OCI-LY1 (cell line): Measurements from ENCODE around the gene DNAH9.

Experiments used
- H2AFZ ChIP-seq: fragments of 200-600 bp; sonication (generic), shearing (Covaris generic); 2 replicates; pipeline ENCODE4 v1.6.0; 2014; ENCODE audit warnings: antibody characterized with exemption, mild to moderate bottlenecking, low read length
- H3F3A ChIP-seq: fragments of 200-600 bp; sonication (generic), shearing (Covaris generic); 2 replicates; pipeline ENCODE4 v1.6.0; 2014; ENCODE audit warnings: mild to moderate bottlenecking, antibody characterized with exemption, low read length, moderate library complexity; ENCODE audit not compliant: insufficient read depth
- H3K27ac ChIP-seq: fragments of 200-600 bp; sonication (generic); 2 replicates; pipeline ENCODE4 v1.5.1; 2014; ENCODE audit warnings: low read length, mixed run types, mild to moderate bottlenecking, low read depth; ENCODE audit not compliant: poor library complexity, severe bottlenecking
- H3K27me3 ChIP-seq: fragments of 200-600 bp; sonication (generic); 2 replicates; pipeline ENCODE4 v1.6.0; 2014; ENCODE audit warnings: antibody characterized with exemption, mild to moderate bottlenecking, low read length, moderate library complexity; ENCODE audit not compliant: insufficient read depth
- H3K36me3 ChIP-seq: fragments of 200-600 bp; sonication (generic); 2 replicates; pipeline ENCODE4 v1.6.1; 2014; ENCODE audit warnings: mild to moderate bottlenecking, antibody characterized with exemption, low read length, moderate library complexity, mixed read lengths; ENCODE audit not compliant: insufficient read depth
- H3K4me1 ChIP-seq: fragments of 200-600 bp; sonication (generic); 2 replicates; pipeline ENCODE4 v1.5.1; 2014; ENCODE audit warnings: mild to moderate bottlenecking, low read length, moderate library complexity; ENCODE audit not compliant: insufficient read depth, severe bottlenecking
- H3K4me2 ChIP-seq: fragments of 200-600 bp; sonication (generic), shearing (Covaris generic); 2 replicates; pipeline ENCODE4 v1.6.1; 2014; ENCODE audit warnings: low read length
- H3K4me3 ChIP-seq: fragments of 200-600 bp; sonication (generic); 2 replicates; pipeline ENCODE4 v1.5.1; 2014; ENCODE audit warnings: low read length, low read depth, mild to moderate bottlenecking, mixed read lengths; ENCODE audit not compliant: poor library complexity, severe bottlenecking
- H3K79me2 ChIP-seq: fragments of 200-600 bp; shearing (Covaris generic); 2 replicates; pipeline ENCODE4 v1.6.1; 2016; ENCODE audit warnings: mixed run types, low read length, mixed read lengths; ENCODE audit not compliant: insufficient read depth
- H3K9ac ChIP-seq: fragments of 200-600 bp; sonication (generic), shearing (Covaris generic); 2 replicates; pipeline ENCODE4 v1.6.1; 2014; ENCODE audit warnings: mild to moderate bottlenecking, low read length, mixed read lengths
- H3K9me2 ChIP-seq: fragments of 200-600 bp; sonication (generic), shearing (Covaris generic); 2 replicates; pipeline ENCODE4 v1.6.1; 2014; ENCODE audit warnings: low read depth, mild to moderate bottlenecking, low read length, mixed read lengths
- H3K9me3 ChIP-seq: fragments of 200-600 bp; shearing (Covaris generic); 2 replicates; pipeline ENCODE4 v1.6.1; 2014; ENCODE audit warnings: low read length, mixed read lengths
- H4K20me1 ChIP-seq: fragments of 200-600 bp; sonication (generic), shearing (Covaris generic); 2 replicates; pipeline ENCODE4 v1.6.0; 2016; ENCODE audit warnings: mild to moderate bottlenecking, low read length; ENCODE audit not compliant: insufficient read depth
- EZH2 ChIP-seq: fragments of 200-600 bp; sonication (generic), shearing (Covaris generic); IDR thresholded peaks from 2 replicates; pipeline ENCODE4 v1.8.0; 2017; ENCODE audit warnings: borderline replicate concordance, mixed run types, mild to moderate bottlenecking, antibody characterized with exemption, low read length, moderate library complexity, mixed read lengths
- TF ChIP-seq, protein P1 (sequence below): fragments of 200-600 bp; sonication (generic), shearing (Covaris generic); IDR thresholded peaks from 2 replicates; pipeline ENCODE4 v1.5.1; 2017; ENCODE audit warnings: mild to moderate bottlenecking, antibody characterized with exemption, low read length, moderate library complexity, mixed read lengths

Gene DNAH9

GRCh38 chr17:11853321-11854151 lies 255.3 kb downstream of the DNAH9 start:
- no peak overlapping the region for H2AFZ ChIP-seq
- no peak overlapping the region for H3K27ac ChIP-seq
- H3K36me3 ChIP-seq: no peaks in the 10 kb centered on the region
- no peaks in the 10 kb centered on the region for H3K4me1 ChIP-seq
- TF ChIP-seq, protein P1, sequence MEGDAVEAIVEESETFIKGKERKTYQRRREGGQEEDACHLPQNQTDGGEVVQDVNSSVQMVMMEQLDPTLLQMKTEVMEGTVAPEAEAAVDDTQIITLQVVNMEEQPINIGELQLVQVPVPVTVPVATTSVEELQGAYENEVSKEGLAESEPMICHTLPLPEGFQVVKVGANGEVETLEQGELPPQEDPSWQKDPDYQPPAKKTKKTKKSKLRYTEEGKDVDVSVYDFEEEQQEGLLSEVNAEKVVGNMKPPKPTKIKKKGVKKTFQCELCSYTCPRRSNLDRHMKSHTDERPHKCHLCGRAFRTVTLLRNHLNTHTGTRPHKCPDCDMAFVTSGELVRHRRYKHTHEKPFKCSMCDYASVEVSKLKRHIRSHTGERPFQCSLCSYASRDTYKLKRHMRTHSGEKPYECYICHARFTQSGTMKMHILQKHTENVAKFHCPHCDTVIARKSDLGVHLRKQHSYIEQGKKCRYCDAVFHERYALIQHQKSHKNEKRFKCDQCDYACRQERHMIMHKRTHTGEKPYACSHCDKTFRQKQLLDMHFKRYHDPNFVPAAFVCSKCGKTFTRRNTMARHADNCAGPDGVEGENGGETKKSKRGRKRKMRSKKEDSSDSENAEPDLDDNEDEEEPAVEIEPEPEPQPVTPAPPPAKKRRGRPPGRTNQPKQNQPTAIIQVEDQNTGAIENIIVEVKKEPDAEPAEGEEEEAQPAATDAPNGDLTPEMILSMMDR: no peak
- no peak for TF ChIP-seq EZH2
- H3K9me2 ChIP-seq: no peaks in the 10 kb centered on the region
- H3F3A ChIP-seq: no peaks in the 10 kb centered on the region
- H3K9ac ChIP-seq: no peak overlapping the region
- no peaks in the 10 kb centered on the region for H3K27me3 ChIP-seq
- no peaks in the 10 kb centered on the region for H3K9me3 ChIP-seq
- H3K79me2 ChIP-seq: no peaks in the 10 kb centered on the region
- H3K4me3 ChIP-seq: no peak overlapping the region
- no peaks in the 10 kb centered on the region for H4K20me1 ChIP-seq
- no peak overlapping the region for H3K4me2 ChIP-seq

DNA sequence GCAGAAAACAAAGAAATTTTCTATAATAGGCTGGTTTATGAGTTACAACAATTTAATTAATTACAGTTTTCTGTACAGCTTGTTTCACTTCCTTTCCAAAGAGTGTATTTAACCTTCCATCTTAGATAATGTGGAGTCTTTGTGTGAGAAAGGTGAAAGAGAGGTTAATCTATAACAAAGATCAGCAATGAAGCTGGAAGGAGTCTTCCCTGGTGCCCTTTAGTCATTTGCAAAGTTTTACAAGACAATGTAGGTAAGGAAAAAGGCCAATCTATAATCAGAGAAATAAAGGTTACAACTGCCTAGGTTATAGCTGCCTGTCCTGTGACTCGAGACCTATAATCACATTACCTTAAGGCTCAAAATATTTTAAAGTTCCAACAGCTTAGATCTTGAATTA lies 257.0 kb downstream of the DNAH9 start:
- Histone ChIP-seq H3K27me3 (no peaks in the 10 kb centered on the region), H3K9me3 (no peaks in the 10 kb centered on the region), H3K4me1 (no peaks in the 10 kb centered on the region), H4K20me1 (no peaks in the 10 kb centered on the region), H3K9me2 (no peaks in the 10 kb centered on the region), H2AFZ (no peak overlapping the region), H3K36me3 (no peaks in the 10 kb centered on the region), H3F3A (no peaks in the 10 kb centered on the region), H3K4me3 (no peak overlapping the region), H3K79me2 (no peaks in the 10 kb centered on the region), H3K9ac (no peak overlapping the region), H3K4me2 (no peak overlapping the region), H3K27ac (no peak overlapping the region)
- TF ChIP-seq, protein P1: no peak
- TF ChIP-seq EZH2: no peak

GRCh38 chr17:11857006-11857405 lies 258.7 kb downstream of the DNAH9 start:
- Histone ChIP-seq H3K4me2 (no peak overlapping the region), H3K4me1 (no peaks in the 10 kb centered on the region), H4K20me1 (no peaks in the 10 kb centered on the region), H3K36me3 (no peaks in the 10 kb centered on the region), H3K79me2 (no peaks in the 10 kb centered on the region), H3F3A (no peaks in the 10 kb centered on the region), H3K9me3 (no peaks in the 10 kb centered on the region), H2AFZ (no peak overlapping the region), H3K9ac (no peak overlapping the region), H3K27me3 (no peaks in the 10 kb centered on the region), H3K4me3 (no peak overlapping the region), H3K9me2 (no peaks in the 10 kb centered on the region), H3K27ac (no peak overlapping the region)
- no peak for TF ChIP-seq EZH2
- TF ChIP-seq, protein P1: no peak
